SH-SY5Y (cell line): ENCODE data around the gene PPP2R2C.

Experiments
- GATA2 ChIP-seq: IDR thresholded peaks from 2 replicates; pipeline ENCODE4 v1.6.1; 2011; ENCODE audit warnings: mild to moderate bottlenecking, low read depth, low read length
- GATA3 ChIP-seq: IDR thresholded peaks from 2 replicates; pipeline ENCODE4 v1.6.1; 2011; ENCODE audit warnings: low read depth, mild to moderate bottlenecking, low read length, moderate library complexity

- TF ChIP-seq GATA2 (no peak), GATA3 (no peak)
Measured at GRCh38 chr4:6275898-6276806, 196.3 kb downstream of the PPP2R2C start.
